ENCODE data around the gene PPL.

The PPL gene

GRCh38 chr16:4870138-4870671 is 66.7 kb downstream of the PPL start:
- no peak for DNase-seq (ENCODE audit: low read depth in 2 of 3, low spot score in 1 of 3)

GRCh38 chr16:4869147-4869805 is 67.7 kb downstream of the PPL start:
- DNase-seq (ENCODE audit: low read depth in 2 of 3, low spot score in 1 of 3) = no peak

- no peak for DNase-seq (ENCODE audit: low read depth in 2 of 3, low spot score in 1 of 3)
Observed at GRCh38 chr16:4868535-4868934, 68.4 kb downstream of the PPL start.

- no peak for DNase-seq (ENCODE audit: low read depth in 2 of 3, low spot score in 1 of 3)
Observed at GRCh38 chr16:4868026-4868425, 68.9 kb downstream of the PPL start.

GRCh38 chr16:4866586-4866985 is 70.4 kb downstream of the PPL start:
- DNase-seq (ENCODE audit: low read depth in 2 of 3, low spot score in 1 of 3) = no peak

- no peak for DNase-seq (ENCODE audit: low read depth in 2 of 3, low spot score in 1 of 3)
Observed at GRCh38 chr16:4865231-4865860, 71.6 kb downstream of the PPL start.

- no peak for DNase-seq (ENCODE audit: low read depth in 2 of 3, low spot score in 1 of 3)
Observed at GRCh38 chr16:4864728-4865127, 72.2 kb downstream of the PPL start.

GRCh38 chr16:4862639-4863038 is 74.3 kb downstream of the PPL start:
- no peak for DNase-seq (ENCODE audit: low read depth in 2 of 3, low spot score in 1 of 3)

- DNase-seq (ENCODE audit: low read depth in 2 of 3, low spot score in 1 of 3) = no peak
Observed at GRCh38 chr16:4860727-4861342, 76.1 kb downstream of the PPL start.

GRCh38 chr16:4859900-4860255 is 77.1 kb downstream of the PPL start:
- DNase-seq (ENCODE audit: low read depth in 2 of 3, low spot score in 1 of 3) = no peak

GRCh38 chr16:4859190-4859899 is 77.6 kb downstream of the PPL start:
- no peak for DNase-seq (ENCODE audit: low read depth in 2 of 3, low spot score in 1 of 3)

- no peak for DNase-seq (ENCODE audit: low read depth in 2 of 3, low spot score in 1 of 3)
Observed at GRCh38 chr16:4855804-4856203, 81.1 kb downstream of the PPL start.

- no peak for DNase-seq (ENCODE audit: low read depth in 2 of 3, low spot score in 1 of 3)
Observed at GRCh38 chr16:4855371-4855770, 81.6 kb downstream of the PPL start.

- DNase-seq (ENCODE audit: low read depth in 2 of 3, low spot score in 1 of 3) = no peak
Observed at GRCh38 chr16:4852221-4852872, 84.6 kb downstream of the PPL start.

- no peak for DNase-seq (ENCODE audit: low read depth in 2 of 3, low spot score in 1 of 3)
Observed at GRCh38 chr16:4850211-4850610, 86.7 kb downstream of the PPL start.

- DNase-seq (ENCODE audit: low read depth in 2 of 3, low spot score in 1 of 3) = peak in 2 of 3 donors; percentile 6 to 20
Observed at GRCh38 chr16:4847774-4848587, 89.0 kb downstream of the PPL start.

GRCh38 chr16:4846901-4847773 is 89.8 kb downstream of the PPL start, which contains the start of the genes GLYR1 and UBN1:
TSS of gene GLYR1 (minus strand) at chr16:4847288. CDS start at chr16:4847265, 23 bp downstream.
TSS of gene UBN1 (plus strand) at chr16:4847481. CDS start at chr16:4852918, 5,437 bp downstream.
- DNase-seq (ENCODE audit: low read depth in 2 of 3, low spot score in 1 of 3) = peak; percentile 99 to 100 (median 99)

- peak in 1 of 3 donors; percentile 3 for DNase-seq (ENCODE audit: low read depth in 2 of 3, low spot score in 1 of 3)
Observed at GRCh38 chr16:4846503-4846900, 90.4 kb downstream of the PPL start.

- no peak for DNase-seq (ENCODE audit: low read depth in 2 of 3, low spot score in 1 of 3)
Observed at GRCh38 chr16:4840984-4841383, 96.0 kb downstream of the PPL start.
